C4-2B (cell line): ENCODE measurements around the gene IRF7.

Experiments used
- ZFX ChIP-seq: fragments of 450-650 bp; IDR thresholded peaks from 2 replicates; pipeline ENCODE4 v1.6.1; 2017
- TF ChIP-seq, protein P1 (sequence below): fragments of 450-650 bp; conservative IDR thresholded peaks from 2 replicates; pipeline ENCODE4 v1.5.1; 2017; ENCODE audit warnings: mild to moderate bottlenecking

DNA sequence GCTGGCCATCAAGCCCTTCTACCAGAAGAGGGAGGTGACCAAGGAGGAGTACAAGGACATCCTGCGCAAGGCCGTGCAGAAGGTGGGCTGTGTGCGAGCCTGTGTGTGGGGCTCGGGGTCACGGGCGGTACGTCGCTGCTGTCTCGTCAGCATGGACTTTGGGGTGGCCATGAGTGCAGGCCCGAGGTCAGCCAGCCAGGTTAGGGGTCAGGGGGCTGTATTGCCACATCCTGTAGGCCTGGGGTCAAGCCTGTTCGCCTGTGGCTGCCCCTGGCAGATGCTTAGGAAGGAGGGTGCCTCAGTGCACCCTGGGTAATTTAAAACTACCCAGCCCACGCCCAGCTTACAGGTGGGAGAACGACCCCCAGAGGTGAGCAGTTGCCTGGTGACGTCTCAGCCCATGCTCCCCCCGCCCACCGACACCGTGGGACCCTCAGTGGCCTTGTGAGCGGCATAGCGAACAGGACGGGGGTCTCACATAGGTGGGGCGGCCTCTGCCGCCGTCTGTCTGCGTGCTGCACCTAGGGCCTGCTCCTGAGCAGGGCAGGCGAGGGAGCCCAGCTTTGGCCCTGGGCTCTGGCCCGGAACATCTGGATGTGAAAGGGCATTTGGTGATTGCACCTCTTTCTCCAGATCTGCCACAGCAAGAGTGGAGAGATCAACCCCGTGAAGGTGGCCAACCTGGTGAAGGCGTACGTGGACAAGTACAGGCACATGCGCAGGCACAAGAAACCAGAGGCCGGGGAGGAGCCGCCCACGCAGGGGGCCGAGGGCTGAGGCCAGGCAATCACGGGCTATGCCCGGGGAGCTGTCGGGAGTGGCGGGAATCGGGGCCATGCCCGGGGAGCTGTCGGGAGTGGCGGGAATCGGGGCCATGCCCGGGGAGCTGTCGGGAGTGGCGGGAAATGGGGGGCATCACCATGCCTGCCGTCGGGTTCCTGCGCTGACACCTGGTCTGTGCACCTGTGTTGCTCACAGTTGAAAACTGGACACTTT is 4.5 kb downstream of the IRF7 start:
- TF ChIP-seq, protein P1, sequence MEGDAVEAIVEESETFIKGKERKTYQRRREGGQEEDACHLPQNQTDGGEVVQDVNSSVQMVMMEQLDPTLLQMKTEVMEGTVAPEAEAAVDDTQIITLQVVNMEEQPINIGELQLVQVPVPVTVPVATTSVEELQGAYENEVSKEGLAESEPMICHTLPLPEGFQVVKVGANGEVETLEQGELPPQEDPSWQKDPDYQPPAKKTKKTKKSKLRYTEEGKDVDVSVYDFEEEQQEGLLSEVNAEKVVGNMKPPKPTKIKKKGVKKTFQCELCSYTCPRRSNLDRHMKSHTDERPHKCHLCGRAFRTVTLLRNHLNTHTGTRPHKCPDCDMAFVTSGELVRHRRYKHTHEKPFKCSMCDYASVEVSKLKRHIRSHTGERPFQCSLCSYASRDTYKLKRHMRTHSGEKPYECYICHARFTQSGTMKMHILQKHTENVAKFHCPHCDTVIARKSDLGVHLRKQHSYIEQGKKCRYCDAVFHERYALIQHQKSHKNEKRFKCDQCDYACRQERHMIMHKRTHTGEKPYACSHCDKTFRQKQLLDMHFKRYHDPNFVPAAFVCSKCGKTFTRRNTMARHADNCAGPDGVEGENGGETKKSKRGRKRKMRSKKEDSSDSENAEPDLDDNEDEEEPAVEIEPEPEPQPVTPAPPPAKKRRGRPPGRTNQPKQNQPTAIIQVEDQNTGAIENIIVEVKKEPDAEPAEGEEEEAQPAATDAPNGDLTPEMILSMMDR: no peak
- TF ChIP-seq ZFX: no peak
